Measurements from ENCODE around the gene LHFPL6.

The LHFPL6 gene

DNA sequence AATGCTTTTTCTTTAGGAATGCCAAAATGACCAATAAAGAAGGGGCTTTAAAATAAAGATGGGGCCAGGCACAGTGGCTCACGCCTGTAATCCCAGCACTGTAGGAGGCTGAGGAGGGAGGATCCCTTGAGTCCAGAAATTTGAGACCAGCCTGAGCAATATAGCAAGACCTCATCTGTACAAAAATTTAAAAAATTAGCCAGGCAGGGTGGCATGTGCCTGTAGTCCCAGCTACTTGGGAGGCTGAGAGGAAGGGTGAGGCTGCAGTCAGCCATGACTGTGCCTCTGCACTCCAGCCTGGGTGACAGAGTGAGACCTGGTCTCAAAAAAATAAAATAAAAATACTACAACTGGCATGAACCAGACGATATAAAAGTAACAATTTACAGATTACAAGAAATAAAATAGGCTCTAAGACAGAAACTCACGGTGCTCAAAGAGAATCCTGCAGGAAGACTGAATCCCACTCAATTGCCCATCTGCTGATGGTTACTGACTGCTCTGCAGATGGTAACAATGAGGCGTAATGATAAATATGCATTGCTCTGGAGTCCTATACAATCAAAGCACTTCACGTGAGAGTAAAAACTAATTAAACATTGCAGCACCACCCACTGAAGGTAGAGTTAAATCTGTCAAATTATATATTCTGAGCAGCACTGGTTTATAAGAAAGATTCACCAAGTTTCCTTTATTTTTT, 93.2 kb downstream of the LHFPL6 start:
- no peak for DNase-seq

DNA sequence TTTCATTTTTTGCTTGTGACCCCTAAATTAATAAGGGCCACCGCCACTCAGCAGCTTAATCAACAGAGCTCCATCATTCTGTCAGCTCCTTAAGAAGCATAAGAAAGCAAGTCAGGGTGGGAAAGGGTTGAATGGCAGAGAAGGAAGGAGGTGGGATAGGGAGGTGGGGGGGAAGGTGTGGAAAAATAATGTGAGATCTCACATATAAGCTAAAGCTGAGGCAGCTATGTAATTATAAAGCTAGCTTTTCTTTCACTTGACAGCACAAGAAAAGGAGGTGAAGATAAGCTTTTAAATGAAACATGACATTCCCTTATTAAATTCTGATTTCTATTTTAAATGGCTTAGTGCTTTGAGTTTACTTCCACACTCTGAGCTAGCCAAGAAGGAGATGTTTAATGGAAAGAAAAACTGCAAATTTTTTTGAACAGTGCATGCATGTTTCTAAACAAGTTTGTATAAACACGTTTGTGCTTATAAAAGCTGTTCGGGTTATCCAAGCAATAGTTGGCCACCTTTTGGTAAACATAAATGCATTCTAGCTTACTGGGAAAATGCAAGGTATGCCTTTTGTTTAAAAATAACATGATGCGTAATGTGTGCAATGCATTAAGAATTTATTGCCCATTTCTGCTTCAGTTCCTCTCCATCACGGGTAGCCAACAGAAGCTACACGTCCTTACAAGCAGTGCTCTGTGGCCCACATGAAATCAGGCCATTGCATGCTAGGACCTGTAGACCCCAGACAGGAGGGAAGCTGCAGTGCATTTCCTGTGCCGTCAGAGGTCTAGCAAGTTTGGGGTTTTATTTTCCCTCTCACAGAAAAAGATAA, 96.2 kb downstream of the LHFPL6 start:
- DNase-seq: no peak

DNA sequence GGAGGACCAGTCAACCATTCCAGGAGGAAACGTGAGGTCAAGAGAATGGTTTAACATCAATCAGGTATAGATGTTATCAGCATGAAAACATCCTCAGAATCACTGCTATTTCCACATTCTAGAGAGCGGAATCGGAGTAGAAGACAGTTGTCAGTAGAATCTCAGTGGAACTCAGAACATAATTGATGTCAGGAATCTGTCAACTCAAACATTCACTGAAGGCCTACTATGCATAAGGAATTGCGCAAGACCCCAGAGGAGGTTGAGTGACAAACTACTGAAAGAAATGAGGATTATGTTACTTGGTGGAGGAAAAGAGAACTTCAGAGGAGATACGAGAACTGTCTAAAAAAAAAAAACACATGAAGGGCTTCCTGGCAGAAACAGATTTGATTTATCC, 97.8 kb downstream of the LHFPL6 start:
- DNase-seq: no peak

DNA sequence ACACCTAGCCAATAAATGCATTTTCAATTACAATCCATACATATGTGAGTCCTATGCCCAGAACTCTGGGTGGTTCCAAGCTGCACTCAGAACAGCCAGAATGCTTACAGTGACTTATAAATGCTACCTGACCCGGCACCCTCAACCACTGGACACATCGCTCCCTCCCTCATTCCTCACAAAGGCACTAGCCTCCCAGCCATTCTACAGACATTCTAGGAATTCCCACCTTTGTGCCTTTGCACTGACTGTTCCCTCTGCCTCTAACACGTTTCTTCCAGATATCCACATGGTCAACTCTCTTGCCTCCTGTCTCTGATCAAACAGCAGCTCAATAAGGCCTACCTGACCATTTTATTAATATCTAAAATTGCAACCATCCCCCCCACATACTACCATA, 99.9 kb downstream of the LHFPL6 start:
- DNase-seq: no peak

DNA sequence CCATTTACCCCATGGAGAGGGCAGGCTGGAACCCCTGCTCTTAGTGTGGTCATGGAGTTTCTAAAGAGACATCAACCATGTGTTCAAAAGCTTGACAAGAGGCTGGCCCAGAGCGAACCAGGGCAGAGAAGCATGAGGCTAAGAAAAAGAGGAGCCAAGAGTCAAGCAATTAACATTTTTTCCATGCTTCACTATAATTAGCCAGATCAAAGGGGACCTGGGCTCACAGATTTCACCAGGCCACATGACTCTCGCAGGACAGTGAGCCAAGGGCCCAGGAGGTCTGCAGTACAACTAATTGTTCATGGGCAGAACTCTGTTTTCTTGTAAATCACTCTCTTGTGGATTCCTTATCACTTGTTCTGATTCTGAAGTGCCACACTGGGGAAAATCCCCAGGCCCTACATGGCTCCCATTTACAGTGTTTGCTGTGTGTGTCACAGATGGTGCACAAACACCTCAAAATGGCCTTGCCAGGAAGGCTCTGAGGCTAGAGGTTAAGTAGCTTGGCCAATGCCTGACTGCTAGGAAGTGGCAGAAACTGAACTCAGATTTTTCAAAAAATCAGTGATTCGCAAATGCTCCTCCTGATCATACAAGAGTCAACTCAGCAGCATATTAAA, 101.2 kb downstream of the LHFPL6 start:
- DNase-seq: no peak

DNA sequence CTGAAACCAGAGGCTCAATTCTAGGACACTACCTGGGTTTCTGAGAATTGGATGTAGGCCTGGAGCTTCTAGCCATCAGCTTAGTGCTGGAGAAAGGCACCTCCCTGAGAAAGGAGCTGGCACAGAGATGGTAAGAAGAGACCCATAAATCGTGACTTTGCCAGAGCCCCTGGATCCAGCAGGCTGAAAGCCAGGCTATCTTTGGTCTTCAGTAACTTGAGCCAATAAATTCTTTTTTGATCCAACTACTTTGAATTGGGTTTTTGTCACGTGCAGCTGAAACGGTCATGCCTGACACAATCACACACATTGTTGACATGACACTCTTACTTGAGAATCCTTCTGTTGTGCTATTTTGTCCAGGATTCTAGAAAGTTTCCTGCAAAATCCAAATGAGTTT, 103.4 kb downstream of the LHFPL6 start:
- no peak for DNase-seq

DNA sequence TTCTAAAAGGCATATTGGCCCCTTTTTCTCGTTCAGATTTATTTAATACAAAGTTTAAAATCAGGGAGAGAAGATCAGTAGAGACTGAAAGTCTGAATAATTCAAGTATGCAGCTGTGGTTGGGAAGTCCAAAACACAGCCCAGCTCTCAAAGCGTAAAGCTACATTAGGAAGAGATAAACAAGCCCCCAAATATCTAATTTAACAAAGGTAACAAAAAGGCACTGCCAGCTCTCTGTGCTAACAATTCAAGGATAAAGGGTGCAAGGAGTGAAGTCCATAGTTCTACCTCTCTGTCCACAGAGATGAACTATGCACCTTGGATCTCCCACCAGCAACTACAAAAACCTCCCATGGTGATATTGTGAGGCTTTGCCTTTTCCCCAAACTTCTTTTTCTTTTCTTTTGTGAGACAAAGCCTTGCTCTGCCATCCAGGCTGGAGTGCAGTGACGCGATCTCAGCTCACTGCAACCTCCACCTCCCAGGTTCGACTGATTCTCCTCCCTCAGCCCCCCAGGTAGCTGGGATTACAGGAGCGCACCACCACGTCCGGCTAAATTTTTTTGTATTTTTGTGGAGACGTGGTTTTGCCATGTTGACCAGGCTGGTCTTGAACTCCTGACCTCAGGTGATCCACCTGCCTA, 104.4 kb downstream of the LHFPL6 start:
- no peak for DNase-seq

DNA sequence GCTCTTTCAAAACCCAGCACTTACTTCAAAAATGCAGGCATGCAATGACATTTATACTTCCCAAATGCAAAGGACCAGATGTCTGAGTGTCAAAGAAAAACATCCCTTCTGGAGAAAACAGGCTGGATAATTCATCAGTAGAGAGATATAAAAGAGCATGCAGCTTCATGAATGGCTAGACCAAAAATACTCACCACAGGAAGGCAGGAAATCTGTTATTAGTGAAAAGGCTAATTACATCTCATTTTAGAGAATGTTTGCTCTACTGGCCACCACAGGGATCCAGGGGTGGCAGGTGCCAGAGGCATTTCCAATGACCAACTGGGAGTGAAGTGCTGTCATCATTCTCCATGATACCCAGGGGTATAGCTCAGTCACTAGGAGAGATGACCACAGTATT, 106.5 kb downstream of the LHFPL6 start:
- no peak for DNase-seq

DNA sequence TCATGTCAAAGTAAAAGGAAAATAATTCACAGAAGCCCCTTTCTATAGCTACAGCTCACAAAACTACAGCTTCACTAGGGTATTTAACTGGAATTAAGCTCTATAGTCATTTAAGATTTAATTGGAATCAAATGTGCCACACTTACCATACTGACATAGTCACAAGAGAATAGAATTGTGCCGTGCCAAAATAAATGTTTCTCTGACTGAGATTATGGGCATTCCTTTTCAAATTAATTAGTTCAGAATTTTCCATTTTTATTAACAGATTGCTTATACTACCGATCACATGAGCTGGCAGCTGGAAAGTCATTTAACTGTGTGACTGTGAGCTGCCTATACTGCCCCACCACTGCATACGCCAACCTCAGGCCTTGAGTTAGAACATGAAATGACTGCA, 108.4 kb downstream of the LHFPL6 start:
- no peak for DNase-seq

DNA sequence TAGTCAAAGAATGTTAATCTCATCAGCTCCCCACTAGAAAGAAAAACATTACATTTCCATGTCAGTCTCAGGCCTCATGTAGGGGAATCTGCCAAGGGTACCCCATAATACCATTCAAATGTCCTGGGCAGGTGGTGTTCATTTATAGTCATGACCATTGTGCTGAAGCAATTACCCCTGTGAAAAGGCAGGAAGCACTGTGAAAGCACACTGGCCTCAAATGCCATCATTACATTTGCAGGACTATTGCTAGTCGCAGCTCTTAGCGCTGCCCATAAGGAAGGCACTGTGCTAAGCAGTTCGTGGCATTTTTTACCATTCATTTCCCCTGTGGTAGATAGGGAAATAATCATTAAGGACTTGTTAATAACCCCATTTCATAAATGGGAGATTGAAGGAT, 109.0 kb downstream of the LHFPL6 start:
- DNase-seq: no peak

DNA sequence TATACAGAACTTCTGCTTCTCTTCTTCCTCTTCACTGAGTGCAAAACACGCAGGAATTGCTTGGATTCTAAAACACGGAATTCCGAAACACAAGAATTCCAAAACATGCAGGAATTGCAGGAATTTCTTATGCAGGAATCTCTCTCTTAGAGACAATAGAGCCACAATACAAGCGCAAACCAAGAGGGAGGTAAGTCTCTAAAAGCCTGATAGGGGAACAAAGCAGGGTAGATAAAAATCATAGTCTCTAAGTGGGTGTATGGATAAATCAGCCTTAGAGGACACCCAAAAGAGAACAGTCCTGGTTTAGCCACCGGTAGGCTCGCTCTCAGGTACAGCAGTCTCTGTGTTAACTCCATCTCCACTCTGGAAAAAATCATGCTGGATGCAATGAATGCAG, 112.9 kb downstream of the LHFPL6 start:
- DNase-seq: no peak

DNA sequence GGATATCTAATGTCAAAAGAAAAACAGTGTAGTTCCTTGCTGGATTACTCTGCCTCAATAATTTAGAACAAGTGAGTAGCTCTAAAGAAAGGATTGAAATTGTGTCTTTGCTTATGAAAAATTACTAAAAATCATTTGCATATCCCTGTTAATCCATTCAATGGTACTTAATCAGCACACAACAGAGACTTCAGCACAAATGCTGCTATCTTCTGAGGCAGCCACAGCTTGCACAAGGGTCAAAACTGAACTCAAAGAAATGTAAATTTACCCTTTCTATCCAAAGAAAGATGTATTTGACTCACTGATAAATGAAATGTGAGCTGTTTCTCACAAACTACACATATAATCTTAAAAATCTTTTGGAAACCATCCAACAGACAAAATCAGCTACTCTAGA, 116.2 kb downstream of the LHFPL6 start:
- DNase-seq: no peak

DNA sequence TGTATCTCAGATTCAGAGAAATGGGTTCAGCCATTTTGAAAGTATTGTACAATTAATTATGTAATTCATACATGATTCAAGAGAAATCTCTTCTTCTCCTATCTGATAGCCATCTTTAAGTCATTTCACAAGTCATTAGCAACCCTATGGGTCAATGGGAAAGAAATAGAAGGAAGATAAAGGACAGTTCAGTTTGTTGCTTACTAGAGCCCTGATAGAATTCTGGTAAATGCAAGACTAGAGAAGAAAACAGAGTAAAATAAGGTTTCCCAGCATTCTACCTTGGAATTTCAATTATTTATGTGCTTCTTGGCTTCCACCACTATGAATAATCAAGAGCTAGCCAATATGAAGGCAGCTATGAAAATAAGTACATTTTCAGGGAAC, 117.7 kb downstream of the LHFPL6 start:
- no peak for DNase-seq

DNA sequence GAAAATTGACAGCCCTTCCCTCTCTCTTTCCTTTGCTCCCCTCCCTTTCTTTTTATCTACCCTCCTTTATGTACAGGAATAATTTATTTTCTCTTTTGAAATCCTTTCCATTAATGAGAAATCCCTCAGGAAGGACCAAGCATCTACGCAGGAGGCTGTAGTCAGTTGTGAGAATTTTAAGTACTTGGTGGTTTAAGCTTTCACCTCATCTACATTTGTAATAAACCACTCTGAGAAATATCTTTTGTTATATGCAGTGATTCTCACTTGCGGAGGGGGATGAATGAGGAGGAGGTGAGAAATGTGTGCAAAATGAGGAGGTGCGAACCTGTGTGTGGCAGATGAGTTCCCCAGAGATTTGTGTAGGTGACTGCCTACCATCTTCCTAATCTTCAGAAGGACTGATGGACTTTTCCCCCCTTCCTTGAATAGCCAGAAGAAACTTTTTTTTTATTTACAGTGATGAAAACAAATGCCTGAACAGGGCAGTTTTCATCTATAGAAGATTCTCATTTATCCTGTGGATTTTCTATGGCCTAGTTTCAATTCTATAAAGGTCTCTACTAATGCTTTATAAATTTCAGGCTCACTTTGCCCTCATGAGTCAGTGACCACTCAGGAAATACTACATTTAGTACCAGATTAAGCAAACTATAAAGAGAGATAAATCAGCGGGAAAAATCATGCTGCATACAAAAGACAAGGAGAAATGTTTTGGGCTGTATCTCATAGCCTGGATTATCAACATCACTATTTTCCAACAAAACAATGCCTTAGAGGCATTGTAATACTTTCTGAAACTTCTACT, 118.3 kb downstream of the LHFPL6 start:
- no peak for DNase-seq

DNA sequence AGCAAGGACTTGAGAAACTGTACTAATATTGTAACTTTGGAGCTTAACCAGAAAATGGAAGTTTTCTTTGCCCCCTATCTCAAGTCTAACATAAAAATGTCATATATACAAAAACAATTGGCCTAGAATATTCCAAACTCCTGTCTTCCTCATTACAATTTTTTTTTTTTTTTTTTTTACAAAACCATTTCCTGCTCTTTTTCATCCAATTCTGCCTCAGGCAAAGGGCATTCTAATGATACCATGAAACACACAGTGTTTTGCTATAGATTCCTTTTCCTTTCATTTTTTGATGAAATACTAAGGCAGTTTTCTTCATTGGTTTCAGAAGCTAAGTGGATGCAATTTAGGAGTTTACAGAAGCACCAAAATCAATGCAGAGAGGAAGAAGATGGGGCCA, 119.7 kb downstream of the LHFPL6 start:
- no peak for DNase-seq

DNA sequence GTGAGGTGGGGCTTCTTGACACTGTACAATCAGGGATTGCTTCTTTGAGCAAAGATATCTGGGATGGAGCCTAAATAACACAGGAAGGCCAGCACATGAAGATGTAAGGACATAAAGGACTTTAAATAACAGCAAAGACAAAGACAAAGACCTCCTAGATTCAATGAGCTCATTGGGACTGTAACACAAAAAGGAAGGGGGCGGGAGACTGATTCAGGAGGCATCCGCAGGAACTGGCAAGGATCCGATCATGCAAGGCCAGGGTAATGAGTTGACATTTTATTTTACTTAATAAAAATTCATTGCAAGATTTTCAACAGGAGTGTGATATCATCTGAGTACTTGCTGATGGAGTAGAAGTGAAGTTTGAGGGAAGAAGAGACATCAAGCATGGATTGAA, 121.5 kb downstream of the LHFPL6 start:
- DNase-seq: no peak

DNA sequence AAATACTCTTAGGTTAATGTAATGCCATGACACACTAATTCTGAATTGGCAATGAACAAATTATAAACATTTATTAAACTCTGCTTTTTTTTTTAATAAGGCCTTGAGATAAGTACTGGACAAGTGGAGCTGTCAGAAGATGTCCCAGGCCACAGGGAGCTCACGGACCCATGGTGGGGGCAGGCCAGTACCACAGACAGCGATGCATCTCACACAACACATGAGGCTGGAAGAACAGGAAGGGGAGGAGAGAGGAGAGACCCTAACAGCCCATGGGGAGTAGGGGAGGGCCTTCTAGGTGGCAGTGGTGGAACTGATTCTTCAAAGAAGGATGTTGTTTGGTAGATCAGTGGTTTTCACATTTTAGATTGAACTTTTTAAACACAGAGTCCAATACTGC, 128.4 kb downstream of the LHFPL6 start:
- DNase-seq: no peak

DNA sequence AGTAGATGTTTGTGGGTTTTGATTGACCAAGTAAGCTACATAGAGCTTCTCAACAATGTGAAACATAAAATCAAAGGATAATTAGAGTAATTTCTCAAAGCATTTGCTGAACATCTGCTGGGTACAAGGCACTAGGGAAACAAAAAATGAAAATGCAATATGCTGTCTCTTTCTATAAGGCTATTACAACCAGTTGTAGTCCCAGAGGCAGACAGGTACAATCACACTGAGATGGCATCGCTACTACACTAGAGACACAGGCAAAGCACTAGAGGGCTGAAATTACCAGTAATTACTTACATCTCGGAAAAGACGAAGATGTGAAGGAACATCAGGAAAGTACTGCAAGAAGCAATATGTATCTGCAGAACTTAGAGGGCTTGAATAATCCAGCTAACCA, 133.3 kb downstream of the LHFPL6 start:
- no peak for DNase-seq

DNA sequence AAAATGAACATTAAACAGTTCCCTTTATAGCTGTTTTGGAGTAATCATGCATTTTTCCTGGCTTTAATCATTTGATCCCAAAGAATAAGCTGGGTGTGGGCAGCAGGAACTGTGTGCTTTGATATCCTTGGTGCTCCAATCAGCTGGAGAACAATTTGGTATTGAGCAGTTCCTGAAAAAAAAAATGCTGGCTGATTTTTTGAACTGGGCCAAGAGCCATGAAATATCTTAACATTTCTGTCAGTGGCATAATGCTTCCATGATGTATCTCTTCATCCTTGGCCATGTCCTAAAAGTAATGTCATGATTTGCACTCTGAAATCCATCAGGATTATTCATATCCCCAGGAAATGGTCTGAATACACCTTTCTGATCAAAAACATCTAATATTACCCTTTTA, 134.7 kb downstream of the LHFPL6 start:
- no peak for DNase-seq

DNA sequence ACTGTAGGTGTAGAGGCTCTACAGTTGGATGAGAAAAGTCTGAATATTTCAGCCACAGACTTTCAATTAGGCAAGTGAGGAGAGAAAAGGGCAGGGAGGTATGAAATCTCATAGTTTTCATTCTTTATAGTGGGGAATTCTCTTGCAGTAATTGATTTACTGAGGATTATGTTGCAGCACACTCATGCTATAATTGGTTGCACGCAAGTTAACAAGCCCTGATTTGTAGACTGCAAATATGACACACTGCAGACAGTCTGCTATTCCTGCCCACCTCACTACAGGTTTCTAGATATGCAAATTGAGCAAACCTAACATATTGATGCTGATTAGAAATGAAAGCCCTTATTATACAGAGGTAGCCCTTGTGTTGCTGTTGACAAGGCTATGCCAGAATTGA, 139.4 kb downstream of the LHFPL6 start:
- no peak for DNase-seq

DNA sequence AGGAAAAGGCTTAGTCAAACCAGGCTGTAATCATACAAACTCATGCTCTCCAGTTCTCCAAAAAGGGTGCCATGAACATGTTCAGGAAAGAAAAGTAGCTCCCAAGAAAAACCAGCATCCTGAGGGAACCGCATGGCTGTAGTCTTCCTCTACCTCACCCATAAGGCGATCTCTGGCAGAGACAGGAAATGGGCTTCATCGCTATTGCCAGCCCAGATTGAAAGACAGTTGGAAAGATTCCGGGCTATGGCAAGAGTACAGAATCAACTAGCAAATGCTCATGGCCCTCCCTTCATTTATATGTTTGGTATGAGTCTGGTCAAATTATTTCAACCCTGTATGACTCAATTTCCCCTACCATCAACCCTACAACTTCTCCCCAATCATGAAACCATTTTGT, 140.1 kb downstream of the LHFPL6 start:
- DNase-seq: no peak

DNA sequence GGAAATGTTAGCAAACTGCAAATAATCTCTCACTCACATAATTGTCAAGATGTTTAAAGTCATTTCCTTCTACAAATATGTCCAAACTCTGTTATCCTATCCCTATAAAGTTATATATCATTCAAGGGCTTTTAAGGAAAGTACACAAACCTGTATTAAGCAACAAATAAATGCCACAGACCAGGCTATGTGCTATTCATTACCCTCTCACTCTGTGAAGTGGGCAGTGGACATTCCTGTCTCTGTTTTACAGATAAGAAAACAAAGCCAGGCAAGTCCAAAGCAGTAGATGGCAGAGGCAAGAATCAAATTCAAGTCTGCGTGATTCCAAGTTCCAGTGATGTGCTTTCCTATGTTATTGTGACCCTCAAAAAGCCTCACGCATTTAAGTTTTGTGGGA, 140.6 kb downstream of the LHFPL6 start:
- DNase-seq: no peak

DNA sequence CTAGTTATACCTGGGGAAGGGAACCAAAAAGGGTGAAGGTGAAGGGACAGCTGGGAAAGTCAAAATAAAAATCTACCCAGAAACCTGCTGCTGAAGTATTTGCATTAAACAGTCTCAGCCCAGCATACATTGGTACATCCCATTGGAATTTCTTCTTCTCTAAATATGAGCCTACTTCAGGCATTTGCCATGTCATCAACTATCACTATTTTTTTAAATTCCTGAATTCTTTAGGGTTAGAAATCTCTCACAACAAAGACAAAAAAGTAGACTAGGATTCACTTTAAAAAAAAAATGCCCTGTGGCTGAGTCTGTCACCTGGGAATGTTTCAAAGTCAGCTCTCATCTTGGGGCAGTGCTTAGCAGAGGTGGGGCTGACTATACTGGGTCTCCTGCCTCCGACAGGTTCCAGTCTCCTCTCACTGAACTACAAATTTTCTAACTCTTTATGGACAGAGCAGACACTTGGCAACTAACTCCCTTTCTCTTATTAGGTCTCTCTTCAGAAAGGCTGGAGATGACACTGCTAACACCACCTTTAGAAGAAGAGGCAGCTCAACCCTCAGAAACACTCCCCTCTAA, 141.2 kb downstream of the LHFPL6 start:
- no peak for DNase-seq

All from activated CD4-positive, alpha-beta T cell treated with anti-CD3 and anti-CD28 coated beads, Interleukin-10, Interleukin-2, amounts not matched to agents 100 ng/mL and 50 ng/mL, durations not matched to agents 16 hours and 8 hours (primary cell).